ENCODE results near the gene RBP4.

The RBP4 gene

DNA sequence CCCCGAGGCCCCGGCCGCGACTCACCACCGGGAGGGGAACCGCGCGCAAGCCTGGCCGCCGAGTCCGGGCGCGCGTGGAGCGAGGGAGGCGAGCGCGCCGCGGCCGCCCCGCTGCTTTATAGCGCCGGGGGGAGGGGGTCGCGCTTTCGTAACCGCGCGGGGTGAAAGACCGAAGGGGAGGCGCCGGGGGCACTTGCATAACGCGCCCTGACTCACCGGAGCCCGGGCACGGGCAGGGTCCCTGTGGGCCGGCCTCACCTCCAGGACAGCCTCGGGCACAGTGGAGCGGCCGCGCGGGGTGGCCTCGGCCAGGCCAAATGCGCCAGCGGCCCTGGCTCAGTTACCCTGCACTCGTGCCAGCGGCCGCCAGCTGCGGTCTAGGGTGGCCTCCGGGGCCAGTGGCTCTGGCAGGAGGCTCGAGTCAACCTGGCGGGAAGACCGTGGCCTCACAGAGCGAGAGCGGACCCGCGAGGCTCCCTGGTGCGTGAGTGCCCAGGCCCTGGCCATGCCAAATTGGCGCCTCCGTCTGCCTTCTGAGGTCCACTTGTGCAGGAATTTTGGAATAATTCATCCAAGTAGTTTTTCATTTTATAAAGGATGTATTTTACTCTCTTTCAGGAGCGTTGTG is at the start of gene RBP4:
Gene RBP4 (minus strand): TSS at position 90 of the 628 bp plus-strand sequence. CDS start 207 bp downstream, outside the sequence.
- no peak for DNase-seq (ENCODE audit: low read depth in 2 of 2)

DNA sequence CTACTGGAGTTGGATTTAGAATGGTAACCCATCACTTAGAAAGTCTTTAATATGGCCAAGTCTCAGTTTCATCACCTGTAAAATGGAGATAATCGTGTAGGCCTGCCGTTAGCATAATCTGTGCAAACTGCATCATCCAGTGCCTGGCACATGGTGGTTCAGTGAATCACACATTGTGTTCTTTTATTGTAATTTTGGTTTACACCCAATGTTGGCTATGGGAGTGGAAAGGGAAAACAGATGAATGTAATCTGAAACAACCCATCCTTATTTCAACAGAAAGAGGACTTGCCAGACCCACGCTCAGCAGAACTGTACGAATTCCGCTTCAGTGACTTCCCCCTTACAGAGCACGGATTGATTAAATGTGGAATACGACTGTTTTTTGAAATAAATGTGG is 38.8 kb upstream of the RBP4 start:
- no peak for DNase-seq (ENCODE audit: low read depth in 2 of 2)

DNA sequence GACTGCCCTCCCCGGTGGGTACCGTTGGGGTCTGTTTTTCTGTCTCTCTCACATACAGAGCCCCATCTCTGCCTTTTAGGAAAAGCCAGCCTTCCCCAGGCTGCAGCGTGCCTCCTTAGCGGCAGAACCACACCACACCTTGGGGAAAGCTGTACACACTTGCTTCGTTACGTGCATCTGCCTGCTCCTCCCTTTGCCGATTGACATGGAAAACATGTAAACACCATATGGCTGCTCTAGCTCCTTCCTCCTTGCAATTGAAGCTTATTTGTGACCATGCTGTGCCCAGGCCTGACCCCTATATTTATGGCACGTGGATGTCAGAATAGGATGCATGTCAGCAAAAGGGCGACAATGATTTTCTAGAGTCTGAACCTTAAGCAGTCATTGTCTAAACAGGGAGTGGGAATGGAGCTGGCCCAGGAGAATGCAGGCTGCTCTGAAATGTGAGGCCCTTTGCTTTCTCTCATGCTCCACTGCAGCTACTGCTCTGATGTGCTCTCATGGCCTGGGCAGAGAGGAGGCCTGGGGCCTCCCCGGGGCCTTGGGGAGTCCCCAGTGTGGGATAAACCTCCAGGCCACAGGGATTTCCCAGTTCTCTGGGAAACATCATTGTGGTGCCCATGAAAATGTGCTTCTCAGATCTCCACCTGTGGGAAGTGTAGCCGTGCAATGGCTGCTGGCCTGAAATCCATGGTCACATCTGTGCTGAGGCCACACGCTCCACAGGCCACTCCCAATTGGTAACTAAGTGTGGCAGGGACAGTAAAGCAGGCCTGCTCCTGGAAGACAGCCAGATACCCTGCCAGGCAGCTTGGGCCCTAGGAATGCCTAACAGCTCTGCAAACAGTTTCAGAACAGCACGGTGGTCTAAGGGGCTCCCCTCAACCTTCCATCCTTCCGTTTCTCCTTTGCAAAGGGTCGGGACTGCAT is 29.9 kb upstream of the RBP4 start:
- no peak for DNase-seq (ENCODE audit: low read depth in 2 of 2)

DNA sequence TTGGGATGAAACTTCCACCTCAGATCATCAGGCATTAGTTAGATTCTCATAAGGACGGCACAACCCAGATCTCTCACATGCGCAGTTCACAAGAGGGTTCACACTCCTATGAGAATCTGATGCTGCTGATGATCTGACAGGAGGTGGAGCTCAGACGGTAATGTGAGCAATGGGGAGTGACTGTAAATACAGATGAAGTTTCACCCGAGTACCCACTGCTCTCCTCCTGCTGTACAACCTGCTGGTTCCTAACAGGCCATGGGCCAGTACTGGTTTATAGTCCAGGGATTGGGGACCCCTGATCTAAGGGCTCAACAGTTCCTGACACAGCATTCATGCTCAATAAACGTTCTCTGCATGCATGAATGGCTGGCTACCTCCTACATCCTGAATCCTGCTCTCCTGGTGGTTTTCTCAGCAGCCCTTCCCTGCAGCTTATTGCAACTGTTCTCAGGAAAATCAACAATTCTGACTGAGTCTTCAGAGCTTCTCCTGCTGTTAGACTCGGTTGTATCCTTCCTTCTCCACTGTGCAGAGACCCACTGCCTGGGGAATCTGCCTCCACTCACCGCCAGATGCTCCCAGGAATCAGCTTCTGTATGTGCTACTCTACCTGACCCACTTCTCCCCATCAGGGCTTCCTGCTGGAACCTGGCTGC is 28.7 kb upstream of the RBP4 start:
- no peak for DNase-seq (ENCODE audit: low read depth in 2 of 2)

DNA sequence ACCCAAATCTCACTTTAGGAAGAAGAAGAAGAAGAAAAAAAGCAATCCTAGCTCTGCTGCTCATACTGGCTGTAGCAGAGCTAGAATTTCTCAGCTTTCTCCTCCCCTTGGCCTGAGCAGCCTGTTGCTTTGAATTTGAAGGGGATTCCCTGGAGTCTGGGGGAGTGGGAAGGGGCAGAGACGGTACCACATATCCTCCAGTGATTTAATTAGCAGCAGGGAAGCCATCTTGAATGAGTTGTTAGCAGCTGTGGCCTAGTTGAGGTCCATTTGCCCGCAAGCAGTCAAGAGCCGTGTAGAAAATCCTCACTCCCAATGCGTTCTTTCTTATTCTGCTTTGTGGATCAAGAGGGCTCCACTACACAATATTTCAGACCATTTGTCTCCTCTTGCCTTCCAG is 27.8 kb upstream of the RBP4 start:
- no peak for DNase-seq (ENCODE audit: low read depth in 2 of 2)

DNA sequence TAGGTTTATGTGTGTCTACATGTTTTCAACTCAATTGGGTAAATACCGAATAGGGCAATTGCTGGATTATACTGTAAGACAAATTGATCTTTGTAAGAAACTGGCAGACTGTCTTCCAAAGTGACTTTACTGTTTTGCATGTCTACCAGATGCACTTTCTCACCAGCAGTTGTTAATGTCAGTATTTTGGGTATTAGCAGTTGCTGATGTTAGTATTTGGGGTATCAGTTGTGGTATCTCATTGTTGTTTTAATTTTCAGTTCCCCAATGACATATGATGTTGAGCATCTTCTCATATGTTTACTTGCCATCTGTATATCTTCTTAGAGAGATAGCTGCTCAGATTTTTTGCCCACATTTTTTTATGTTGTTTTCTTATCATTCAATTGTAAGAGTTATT is 21.9 kb upstream of the RBP4 start:
- DNase-seq (ENCODE audit: low read depth in 2 of 2): no peak

DNA sequence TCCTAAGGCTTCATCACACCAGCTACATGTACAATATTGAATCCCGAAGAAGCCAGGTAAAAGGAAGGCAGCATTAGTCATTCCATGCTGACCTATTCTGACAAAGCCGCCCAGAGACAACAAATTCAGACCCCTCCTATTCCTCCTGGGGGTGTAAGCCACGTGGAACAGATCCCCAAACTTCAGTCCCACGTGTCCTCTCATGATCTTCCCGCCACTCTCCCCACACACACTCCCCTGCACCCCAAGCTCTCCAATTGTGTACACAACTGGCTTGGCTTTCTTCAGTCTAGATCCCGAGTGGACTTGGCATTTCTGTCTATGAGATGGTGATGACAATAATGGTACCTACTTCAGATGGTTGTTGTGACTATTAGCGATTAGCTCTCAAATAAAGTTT is 19.9 kb upstream of the RBP4 start:
- DNase-seq (ENCODE audit: low read depth in 2 of 2): no peak

DNA sequence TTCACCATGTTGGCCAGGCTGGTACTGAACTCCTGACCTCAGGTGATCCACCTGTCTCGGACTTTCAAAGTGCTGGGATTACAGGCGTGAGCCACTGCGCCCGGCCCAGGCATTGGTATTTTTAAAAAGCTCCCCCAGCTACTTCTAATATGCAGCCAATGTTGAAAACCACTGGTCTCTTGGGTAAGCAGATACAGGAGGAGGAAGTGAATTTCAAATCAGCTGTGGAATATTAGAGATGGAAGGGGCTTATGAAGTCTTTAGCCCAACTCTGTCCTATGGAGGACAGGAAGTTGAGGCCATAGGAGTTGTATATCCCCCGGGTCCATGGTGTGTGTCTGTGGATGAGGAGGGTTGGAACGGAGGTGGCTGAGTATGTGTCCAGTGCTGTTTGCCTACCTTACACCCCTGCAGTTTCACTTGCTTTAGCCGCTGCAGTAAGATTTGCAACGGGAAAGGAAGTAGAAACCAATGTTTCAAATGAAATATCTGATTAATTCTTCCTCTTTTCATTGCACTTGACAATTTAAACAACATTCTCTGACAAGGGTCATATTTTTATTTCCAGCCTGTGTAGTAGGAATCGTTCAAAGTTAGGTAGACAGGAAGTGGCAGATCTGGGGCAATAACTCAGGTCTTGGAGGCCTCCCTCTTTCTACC is 14.7 kb upstream of the RBP4 start:
- DNase-seq (ENCODE audit: low read depth in 2 of 2): no peak

DNA sequence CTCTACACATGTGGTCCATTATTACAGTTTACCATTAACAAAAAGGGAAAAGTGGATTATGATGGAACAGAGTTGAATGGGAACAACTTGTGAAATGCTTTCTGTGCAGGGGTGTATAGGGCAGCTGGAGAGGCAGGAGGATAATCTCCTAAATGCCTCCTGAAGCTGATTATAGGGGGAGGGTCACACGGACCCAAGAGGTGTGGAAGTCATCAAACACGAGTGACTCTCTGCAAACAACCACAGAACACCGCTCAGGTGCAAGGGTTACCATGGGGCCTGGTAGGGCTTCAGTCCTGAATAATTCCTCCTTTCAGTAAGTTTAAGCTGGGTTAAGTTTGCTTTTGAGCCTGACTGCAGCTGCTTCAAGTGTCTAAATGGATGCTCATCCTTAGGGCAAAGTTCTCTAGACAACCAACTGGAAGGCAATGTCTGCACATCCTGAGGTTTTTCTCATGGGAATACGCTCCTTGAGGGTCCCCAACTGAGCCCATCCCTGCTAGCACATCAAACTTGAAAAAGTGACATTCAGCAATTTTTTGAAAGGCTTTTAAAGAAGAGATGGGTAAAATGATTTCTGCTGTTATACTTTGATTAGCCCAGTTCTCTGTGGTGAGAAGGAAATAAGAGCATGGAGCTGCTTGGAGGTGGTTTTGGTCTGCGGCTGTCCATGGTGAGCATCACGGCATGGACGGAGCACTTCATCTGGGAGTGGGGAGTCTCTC is 13.2 kb upstream of the RBP4 start:
- DNase-seq (ENCODE audit: low read depth in 2 of 2): no peak

DNA sequence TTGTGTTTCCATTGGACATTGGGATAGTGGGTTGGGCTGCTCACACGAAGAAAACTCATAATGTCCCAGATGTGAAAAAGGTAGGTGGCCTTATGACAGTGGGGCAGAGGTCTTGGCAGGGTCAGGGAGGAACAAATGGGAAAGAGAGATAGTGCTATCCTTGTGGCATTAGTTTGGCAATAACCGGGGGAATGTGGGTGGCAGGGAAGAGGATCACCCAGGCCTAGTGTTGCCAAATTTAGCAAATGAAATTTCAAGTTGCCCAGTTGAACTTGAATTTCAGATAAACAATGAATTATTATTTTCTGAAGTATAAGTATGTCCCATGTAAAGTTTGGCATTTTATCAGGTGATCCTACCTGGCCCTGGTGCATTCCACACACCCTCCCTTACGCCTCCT is 12.1 kb upstream of the RBP4 start:
- no peak for DNase-seq (ENCODE audit: low read depth in 2 of 2)

DNA sequence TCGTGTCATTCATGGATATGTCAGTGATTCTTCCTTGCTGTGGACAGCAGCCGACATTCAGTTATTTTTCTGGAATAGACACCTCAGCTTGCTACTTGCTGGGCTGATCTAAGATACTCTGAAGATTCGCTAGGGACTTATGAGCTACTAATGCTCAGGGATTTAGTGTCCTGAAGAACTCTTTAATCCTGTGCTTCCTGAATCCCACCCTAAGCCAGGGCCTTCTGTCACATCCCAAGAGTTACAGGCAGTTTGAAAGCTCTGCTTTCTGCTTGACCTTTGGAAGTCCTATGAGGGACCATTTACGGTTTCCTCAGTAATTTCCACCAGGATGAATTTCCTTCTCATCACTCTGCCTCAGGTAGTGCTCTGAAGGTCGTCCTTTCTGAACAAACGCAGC is 11.3 kb upstream of the RBP4 start, which contains the start of gene PDE6C:
Gene PDE6C (plus strand): TSS at position 227 of the 400 bp plus-strand sequence. CDS start 189 bp downstream, outside the sequence.
- DNase-seq (ENCODE audit: low read depth in 2 of 2): no peak

DNA sequence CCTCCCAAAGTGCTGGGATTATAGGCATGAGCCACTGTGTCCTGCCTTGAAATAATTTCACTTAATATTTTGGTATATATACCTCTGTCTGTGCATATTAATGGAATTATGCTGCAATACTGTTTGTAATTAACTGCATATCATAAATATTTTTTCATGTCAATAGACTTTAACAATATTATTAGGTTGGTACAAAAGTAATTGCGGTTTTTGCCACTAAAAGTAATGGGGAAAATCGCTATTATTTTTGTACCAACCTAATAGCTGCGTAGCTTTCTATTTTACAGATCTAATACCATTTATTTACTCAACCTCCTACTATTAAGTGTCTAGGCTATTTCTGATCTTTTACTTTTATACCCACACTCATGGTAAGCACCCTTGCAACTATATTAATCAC is 7.4 kb upstream of the RBP4 start:
- DNase-seq (ENCODE audit: low read depth in 2 of 2): no peak

DNA sequence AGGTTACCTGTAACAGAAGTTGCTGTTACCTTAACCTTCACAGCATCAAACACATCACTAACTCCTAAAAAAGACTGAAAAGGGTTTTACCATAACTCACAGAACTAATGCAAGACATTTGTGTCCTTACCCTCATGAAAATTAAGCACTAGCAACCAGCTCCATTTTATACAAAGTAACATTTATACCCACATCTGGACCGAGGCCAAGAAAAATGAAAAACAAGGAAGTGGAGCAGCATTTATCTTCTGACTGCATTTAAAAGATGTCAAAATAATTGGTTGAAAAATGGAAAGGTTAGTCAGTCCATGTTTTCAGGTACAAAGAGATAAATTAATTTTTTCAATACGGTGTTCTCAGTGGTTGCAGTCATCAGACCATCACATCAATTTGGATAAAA is 3.1 kb upstream of the RBP4 start:
- DNase-seq (ENCODE audit: low read depth in 2 of 2): no peak

DNA sequence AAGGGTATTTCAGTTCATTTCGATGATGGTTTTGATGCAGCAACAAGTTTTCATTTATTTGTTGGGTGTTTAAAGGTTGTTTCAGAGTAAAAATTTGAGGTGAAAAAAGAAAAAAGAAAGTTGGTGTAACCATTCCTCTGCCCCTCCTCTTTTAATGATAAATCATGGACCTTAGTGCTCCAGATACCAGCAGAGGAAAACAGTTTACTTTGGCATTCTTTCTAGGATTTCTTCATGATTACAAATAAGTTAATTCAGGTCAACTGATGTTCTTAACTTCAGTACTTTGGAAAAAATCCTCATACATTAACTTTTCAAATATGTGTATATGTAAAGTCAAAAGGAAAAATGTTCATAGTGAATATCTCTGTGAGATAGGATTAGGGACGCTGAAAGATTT is 2.0 kb upstream of the RBP4 start:
- DNase-seq (ENCODE audit: low read depth in 2 of 2): no peak

DNA sequence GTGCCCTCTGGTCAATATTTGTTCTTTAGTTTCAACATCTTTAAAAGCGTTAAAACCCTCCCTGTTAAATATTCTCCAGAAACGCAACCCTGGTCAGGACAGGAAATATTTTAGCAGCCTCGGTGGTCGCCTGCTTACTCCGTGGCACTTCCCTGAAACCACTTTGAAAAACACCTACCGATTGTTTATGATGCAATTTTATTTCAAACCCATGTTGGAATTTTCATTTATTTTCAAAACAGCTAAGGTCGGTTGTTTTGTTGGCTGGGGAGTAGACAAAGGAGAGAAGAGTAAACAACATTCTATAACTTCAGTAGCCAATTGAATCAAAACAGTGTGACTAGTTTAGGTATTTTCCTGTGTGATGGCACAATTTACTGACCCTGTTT is 733 bp upstream of the RBP4 start:
- DNase-seq (ENCODE audit: low read depth in 2 of 2): no peak

DNA sequence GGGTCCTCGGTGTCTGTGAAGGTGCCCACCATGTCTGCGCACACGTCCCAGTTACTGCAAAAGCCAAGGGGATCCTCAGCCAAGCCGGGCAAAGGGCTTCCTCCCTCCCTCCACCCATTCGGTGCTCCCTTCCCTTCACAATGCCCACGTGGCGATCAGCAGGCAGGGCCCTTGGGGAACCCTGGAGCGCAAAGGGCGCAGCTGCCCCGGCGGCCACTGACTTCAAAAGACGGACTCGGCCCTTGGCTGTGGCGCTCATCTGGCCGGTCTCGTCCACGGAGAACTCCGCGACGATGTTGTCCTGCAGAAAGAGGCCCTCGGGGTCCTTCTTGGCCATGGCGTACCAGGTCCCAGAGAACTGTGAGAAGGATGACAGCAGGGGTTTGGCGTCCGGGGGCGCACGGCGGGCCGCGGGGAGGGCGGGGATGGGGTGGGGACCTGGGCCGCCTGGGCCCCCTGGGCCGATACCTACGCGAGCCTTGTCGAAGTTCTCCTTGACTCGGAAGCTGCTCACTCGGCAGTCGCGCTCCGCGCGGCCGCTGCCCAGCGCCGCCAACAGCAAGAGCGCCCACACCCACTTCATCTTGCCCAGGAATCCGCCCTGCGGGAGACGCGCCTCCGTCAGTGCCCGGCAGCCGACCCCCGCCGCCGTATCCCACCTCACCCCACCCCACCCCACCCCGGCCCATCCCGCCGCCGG is 439 bp downstream of the RBP4 start:
- DNase-seq (ENCODE audit: low read depth in 2 of 2): no peak

DNA sequence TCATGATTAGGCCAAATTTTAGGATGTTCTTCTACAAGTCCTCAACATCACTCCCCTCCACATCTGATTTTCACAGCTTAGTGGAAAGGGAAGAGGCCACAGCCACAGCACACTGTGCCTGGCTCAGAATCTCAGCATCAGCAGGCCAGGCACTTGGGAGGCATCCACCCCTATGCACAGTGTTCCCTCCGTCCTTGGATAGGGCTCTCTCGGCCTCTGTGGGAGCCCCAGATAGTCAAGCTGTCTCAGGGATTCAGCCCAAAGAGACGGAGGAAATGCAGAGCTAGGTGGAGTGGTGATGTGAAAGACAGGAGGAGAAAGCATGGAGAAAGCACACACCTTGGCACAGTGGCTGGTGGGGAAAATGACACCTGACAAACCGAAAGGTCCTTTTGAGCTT is 1.3 kb downstream of the RBP4 start:
- DNase-seq (ENCODE audit: low read depth in 2 of 2): no peak

DNA sequence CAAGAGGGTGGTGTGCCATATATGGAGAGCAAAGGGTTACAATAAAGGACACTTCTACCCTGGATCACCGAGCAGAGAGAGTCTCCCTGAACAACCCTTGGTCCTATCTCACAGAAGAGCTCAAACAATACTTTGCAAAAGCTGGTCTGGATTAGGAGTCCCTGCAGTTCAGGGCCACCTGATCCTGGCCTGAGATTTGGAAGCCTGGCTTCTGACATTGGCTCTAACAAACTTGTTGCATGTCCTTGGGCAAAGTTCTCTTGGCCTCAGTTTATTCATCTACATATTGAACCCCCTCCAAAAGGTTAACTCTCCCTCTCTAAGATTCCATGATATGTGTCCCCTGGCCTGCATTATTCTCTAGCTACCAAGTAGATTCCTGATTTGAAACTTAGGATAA is 1.7 kb downstream of the RBP4 start:
- no peak for DNase-seq (ENCODE audit: low read depth in 2 of 2)

DNA sequence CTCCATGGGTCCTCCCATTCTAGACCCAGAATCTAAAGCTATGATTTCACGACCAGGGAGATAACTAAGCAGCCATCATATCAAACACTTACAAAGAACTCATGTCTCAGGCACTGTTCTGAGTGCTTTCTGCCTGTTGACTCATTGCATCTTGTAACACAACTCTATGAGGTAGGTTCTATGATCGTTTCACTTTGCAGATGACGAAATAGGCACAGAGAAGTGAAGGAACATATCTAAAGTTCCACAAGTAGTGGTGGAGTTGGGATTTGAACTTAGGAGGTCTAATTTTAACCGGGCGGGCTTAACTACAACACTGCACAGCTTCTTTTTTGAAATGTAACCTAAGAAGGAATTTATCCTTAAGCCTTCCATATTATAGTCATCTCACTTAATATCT is 2.9 kb downstream of the RBP4 start:
- DNase-seq (ENCODE audit: low read depth in 2 of 2): no peak

DNA sequence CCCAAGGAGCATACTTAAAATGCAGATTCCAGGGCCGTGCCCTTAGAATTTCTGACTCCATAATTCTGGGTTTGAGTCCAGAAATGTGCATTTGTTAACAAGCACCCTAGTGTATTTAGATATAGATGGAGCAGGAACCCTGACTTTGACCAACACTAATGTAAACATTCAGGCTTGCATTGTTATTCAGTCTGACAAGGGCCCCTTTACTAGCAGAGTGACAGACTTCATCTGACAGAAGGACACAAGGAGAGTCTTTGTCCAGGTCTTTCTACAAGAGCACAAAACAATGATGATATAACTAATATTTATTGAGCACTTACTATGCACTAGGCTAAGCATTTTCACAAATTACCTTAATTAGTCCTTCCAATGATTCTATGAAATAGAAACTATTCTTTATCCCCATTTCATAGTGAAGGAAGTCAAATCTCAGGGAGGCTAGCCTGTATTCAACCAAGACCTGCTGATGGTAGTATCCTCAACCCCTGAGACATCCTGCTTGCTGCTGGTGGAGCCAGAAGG is 3.9 kb downstream of the RBP4 start:
- no peak for DNase-seq (ENCODE audit: low read depth in 2 of 2)

DNA sequence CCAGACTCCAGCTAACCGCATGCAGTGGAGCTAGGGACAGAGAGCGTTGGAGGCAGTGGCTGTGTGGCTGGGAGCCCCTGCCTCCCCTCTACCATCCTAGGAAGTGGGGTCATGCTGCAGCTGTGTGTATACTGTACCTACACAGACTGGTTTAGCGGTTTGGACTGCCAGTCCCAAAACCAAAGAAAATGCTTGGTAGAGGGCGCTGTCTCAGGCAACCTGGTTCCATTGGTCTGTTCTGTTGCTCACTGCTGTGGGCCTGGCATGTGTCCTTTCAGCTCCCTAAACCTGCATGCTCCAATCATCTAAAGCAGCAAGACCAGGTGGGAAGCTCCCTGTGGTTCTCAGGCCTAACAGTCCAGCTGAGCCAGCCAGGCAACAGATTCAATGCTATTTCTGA is 4.5 kb downstream of the RBP4 start:
- no peak for DNase-seq (ENCODE audit: low read depth in 2 of 2)

Measured in stimulated activated CD8-positive, alpha-beta memory T cell treated with anti-CD3 and anti-CD28 coated beads, Interleukin-7, amount 100 ng/mL, for 1 hour (primary cell).